IgD-negative memory B cell (primary cell): Measurements from ENCODE around the gene NCS1. TPM values are rescaled to one million over a fixed set of nuclear protein-coding genes. Genes with fewer than 3 reads are reported as not detected.

ENCODE experiments used
- H3K27ac Mint-ChIP-seq, 3 donors: one replicate each; pipeline ENCODE4 v1.8.0; 2020 to 2022; ENCODE audit warnings: mild to moderate bottlenecking in 3 of 3, mixed read lengths in 3 of 3, moderate library complexity in 1 of 3
- H3K27me3 Mint-ChIP-seq: one replicate; pipeline ENCODE4 v1.8.0; 2021; ENCODE audit warnings: mixed read lengths
- H3K36me3 Mint-ChIP-seq: one replicate; pipeline ENCODE4 v1.8.0; 2020; ENCODE audit warnings: mild to moderate bottlenecking, mixed read lengths
- H3K4me1 Mint-ChIP-seq, 3 donors: one replicate each; pipeline ENCODE4 v1.8.0; 2020 to 2022; ENCODE audit warnings: mixed read lengths in 3 of 3, mild to moderate bottlenecking in 1 of 3
- H3K4me3 Mint-ChIP-seq, 4 donors: one replicate each; pipeline ENCODE4 v1.8.0; 2020 to 2022; ENCODE audit warnings: mild to moderate bottlenecking in 4 of 4, mixed read lengths in 4 of 4, moderate library complexity in 3 of 4
- H3K9me3 Mint-ChIP-seq, 3 donors: one replicate each; pipeline ENCODE4 v1.8.0; 2020 to 2021; ENCODE audit warnings: mixed read lengths in 3 of 3, mild to moderate bottlenecking in 1 of 3
- polyA plus RNA-seq: library from polyadenylated mRNA; unstranded; fragments of 300-500 nt; fragmentation: Illumina TruSeq; gene quantifications from one replicate; pipeline ENCODE4 v1.2.3, GENCODE V29; 2021

Gene NCS1
- polyA plus RNA-seq, result not detected

DNA sequence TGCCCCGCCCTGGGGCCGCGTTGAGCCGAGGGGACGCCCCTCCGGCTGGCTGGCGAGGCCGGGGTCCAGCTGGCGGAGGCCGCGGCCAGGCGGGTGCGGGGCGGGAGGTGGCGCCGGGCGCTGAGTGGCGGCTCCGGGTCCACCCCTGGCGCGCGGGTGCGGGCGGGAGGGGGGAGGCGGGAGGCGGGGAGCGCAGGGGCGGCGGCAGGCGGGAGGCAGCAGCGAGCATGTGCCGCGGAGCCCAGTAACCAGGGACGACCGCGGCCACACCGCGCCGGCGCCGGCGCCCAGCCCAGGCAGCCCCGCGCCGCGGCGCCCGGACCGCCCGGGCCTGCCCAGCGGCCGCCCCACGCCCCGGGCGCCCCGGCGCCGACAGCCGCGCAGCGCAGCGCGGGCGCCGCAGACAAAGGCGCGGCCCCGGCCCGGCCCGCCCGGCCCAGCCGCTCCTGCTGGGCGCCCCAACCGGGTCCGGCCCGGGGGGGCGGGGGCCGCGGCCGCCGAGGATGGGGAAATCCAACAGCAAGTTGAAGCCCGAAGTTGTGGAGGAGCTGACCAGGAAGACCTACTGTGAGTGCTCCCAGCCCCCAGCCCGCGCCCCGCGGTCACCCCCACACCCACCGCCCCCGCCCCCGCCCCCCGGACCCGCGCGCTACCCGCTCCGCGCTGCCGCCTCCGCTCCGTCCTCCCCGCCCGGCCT is at the start of gene NCS1:
Gene NCS1 (plus strand): TSS at position 244 of the 697 bp plus-strand sequence. CDS start 260 bp downstream, at position 504.
- H3K36me3 Mint-ChIP-seq, result no peaks in the 10 kb centered on the region
- peak within 1 kb of the TSS in 1 of 3 donors; percentile 87 for H3K27ac Mint-ChIP-seq
- H3K9me3 Mint-ChIP-seq, result no peaks in the 10 kb centered on the region
- H3K4me1 Mint-ChIP-seq, result peaks cover 0 to 5% (median 2%) of the 10 kb centered on the region in 3 donors
- peak within 1 kb of the TSS; percentile 23 to 85 (median 68) for H3K4me3 Mint-ChIP-seq
- peaks cover 26% of the 10 kb centered on the region for H3K27me3 Mint-ChIP-seq

DNA sequence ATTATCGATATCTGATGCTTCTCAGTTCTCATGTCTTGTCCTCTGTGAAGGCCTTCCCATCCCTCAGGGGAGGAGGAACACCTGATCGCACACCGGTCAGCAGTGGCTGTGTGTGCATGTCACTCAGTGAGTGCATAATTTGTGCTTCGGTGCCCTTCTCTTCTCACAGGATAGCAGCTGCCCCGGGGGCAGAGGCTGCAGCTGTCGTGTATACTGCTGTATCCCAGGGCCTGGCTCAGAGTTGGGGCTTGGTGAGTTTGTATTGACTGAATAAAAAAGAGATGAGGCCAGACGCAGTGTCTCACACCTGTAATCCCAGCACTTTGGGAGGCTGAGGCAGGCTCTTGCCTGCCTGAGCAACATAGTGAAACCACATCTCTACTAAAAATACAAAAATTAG is 49.7 kb upstream of the NCS1 start:
- no peaks in the 10 kb centered on the region for H3K27me3 Mint-ChIP-seq
- peak overlapping the region in 1 of 3 donors; percentile 32 for H3K27ac Mint-ChIP-seq
- no peaks in the 10 kb centered on the region for H3K9me3 Mint-ChIP-seq
- H3K36me3 Mint-ChIP-seq, result peaks cover 8% of the 10 kb centered on the region
- peak overlapping the region in 1 of 4 donors; percentile 83 for H3K4me3 Mint-ChIP-seq
- peaks cover 8 to 14% (median 10%) of the 10 kb centered on the region in 3 donors for H3K4me1 Mint-ChIP-seq

DNA sequence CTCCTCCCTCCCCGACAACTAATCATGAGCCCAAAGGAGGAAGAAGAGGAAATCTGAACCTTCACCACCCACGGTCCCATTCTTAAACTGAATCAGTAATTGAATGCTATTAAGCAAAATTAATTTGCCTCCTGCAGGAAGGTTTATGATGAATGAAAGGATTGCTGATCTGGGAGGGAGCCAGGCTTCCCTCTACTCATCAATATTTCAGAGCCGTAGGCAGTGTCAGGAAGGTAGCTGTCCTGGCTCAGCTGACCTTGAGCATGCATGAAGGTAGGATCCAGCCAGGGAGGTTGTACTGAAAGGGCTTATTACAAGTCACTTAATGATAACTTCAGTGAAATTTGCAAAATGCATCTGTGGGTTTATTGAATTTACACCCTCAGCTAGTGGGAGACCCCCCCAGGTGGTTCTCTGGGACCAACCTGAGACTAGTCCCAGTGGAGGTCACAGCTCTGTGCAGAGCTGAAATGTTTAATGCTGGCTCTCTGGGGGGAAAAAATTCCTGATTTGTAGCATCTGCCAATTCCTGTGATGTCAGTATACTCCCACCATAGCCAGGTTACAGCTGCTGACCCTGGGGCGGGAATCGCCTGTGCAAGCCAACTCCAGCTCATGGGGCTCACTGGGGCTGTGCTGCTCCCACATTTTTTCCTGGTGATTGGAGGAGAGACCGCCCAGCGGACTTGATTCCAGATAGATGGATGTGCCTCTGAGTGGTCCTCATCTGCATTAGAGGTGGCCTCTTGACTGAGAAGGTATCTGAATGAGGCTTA is 47.9 kb upstream of the NCS1 start:
- Mint-ChIP-seq H3K9me3 (no peaks in the 10 kb centered on the region), H3K27me3 (no peaks in the 10 kb centered on the region), H3K4me3 (no peak overlapping the region), H3K27ac (no peak overlapping the region), H3K36me3 (peaks cover 8% of the 10 kb centered on the region), H3K4me1 (peaks cover 23 to 29% (median 25%) of the 10 kb centered on the region in 3 donors)

DNA sequence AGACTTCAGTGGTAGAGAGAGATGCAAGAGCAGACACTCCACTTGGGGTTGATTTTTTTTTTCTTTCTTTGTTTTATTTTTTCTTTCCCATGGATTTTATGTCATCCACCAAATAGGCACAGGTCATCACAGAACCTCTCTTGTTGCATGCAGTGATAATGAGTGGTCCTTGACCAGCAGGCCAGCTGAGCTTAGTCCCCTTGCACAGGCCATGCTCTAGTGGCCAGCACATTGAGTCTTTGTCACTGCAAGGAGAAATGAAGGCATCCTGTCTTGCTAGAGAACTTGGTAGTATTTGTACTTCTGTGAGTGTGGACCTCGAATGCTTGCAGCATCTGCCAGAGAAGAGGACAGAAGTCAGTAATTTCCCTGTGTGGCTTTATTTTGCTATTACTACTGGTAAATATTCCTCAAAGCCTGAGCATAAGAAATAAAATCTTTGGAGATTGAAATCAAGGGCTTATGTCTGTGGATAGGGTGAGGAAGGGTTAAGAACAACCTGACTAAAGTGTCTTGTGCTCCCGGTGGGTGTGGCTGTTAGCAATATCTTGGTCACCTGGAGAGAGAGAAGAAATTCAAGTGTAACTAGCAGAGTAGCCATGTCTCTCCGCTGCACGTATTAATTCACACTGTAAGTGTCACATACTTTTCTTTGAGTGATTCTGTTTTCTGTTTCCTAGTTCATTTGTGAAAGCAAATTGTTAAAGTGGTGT is 45.3 kb upstream of the NCS1 start:
- Mint-ChIP-seq H3K27ac (peak overlapping the region in 2 of 3 donors; percentile 35 to 65), H3K36me3 (peaks cover 3% of the 10 kb centered on the region), H3K9me3 (no peaks in the 10 kb centered on the region), H3K4me1 (peaks cover 28 to 39% (median 32%) of the 10 kb centered on the region in 3 donors), H3K4me3 (peak overlapping the region in 2 of 4 donors; percentile 2 to 3), H3K27me3 (no peaks in the 10 kb centered on the region)

DNA sequence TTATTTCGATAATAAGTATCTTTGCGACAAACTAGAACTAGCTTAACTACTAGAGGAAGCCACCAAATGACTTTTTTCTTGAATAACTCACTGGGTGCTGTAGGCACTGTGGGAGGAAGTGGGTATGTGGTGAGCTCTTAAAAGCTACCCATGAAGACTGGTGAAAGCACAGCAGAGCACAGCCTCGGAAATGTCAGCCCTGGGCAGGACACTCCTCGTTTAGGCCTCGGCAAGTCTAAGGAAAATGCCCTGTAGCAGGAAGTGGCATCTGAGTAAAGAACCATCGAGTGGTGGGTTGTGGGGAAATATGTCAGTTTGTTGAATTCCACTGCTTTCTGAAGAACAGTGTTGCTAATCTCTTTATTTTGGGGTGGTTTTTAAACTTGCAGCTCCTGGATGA is 44.0 kb upstream of the NCS1 start:
- H3K27ac Mint-ChIP-seq, result peak overlapping the region; percentile 94 to 99 (median 98)
- H3K4me1 Mint-ChIP-seq, result peaks cover 30 to 35% (median 34%) of the 10 kb centered on the region in 3 donors
- H3K36me3 Mint-ChIP-seq, result peaks cover 2% of the 10 kb centered on the region
- H3K27me3 Mint-ChIP-seq, result no peaks in the 10 kb centered on the region
- H3K4me3 Mint-ChIP-seq, result peak overlapping the region; percentile 75 to 93 (median 89)
- no peaks in the 10 kb centered on the region for H3K9me3 Mint-ChIP-seq

- peak overlapping the region; percentile 94 to 99 (median 98) for H3K27ac Mint-ChIP-seq
- H3K9me3 Mint-ChIP-seq, result no peaks in the 10 kb centered on the region
- no peaks in the 10 kb centered on the region for H3K27me3 Mint-ChIP-seq
- H3K4me1 Mint-ChIP-seq, result peaks cover 30 to 35% (median 34%) of the 10 kb centered on the region in 3 donors
- H3K36me3 Mint-ChIP-seq, result peaks cover 2% of the 10 kb centered on the region
- peak overlapping the region; percentile 75 to 93 (median 89) for H3K4me3 Mint-ChIP-seq
These were observed 43.3 kb upstream of the NCS1 start for GRCh38 chr9:130128733-130129431.

- Mint-ChIP-seq H3K27me3 (no peaks in the 10 kb centered on the region), H3K27ac (peak overlapping the region; percentile 94 to 99 (median 98)), H3K36me3 (no peaks in the 10 kb centered on the region), H3K4me3 (peak overlapping the region; percentile 75 to 93 (median 89)), H3K9me3 (no peaks in the 10 kb centered on the region), H3K4me1 (peaks cover 31 to 35% (median 34%) of the 10 kb centered on the region in 3 donors)
These were observed 42.7 kb upstream of the NCS1 start for GRCh38 chr9:130129432-130130061.

- H3K4me3 Mint-ChIP-seq, result peak overlapping the region in 1 of 4 donors; percentile 77
- H3K9me3 Mint-ChIP-seq, result no peaks in the 10 kb centered on the region
- peaks cover 24 to 27% (median 25%) of the 10 kb centered on the region in 3 donors for H3K4me1 Mint-ChIP-seq
- H3K27me3 Mint-ChIP-seq, result no peaks in the 10 kb centered on the region
- peaks cover 5% of the 10 kb centered on the region for H3K36me3 Mint-ChIP-seq
- H3K27ac Mint-ChIP-seq, result peak overlapping the region in 1 of 3 donors; percentile 4
These were observed 39.5 kb upstream of the NCS1 start for GRCh38 chr9:130132746-130133145.

DNA sequence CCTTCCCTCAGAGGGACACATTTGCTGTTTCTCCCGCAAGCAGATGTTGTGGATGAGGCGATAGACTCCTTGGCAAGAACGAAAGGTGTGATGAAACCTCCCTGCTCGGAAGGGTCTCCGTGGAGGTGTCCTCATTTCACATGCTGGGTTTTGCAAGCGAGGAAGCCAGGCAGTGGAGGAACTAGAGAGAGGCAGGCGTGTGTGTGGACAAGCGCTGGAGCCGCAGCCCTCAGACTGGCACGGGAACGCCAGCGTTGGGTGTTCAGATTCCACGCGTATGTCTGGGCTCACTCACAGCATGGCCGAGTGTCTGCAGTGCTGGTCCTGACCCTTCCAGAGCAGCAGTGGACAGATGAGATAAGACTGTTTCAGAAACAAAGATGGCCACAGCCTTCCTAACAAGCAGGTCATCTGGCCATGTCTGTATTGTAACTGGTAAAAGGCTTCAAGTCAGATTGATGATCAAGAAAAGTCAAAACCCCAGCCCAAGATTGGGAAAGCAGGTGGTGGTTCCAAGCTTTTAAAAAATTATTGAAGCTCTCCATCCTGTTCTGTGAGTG is 35.0 kb upstream of the NCS1 start:
- Mint-ChIP-seq H3K4me3 (no peak overlapping the region), H3K9me3 (no peaks in the 10 kb centered on the region), H3K4me1 (peaks cover 5 to 9% (median 6%) of the 10 kb centered on the region in 3 donors), H3K36me3 (peaks cover 5% of the 10 kb centered on the region), H3K27me3 (no peaks in the 10 kb centered on the region), H3K27ac (no peak overlapping the region)

- Mint-ChIP-seq H3K4me1 (peaks cover 5 to 9% (median 6%) of the 10 kb centered on the region in 3 donors), H3K36me3 (peaks cover 5% of the 10 kb centered on the region), H3K27me3 (no peaks in the 10 kb centered on the region), H3K4me3 (no peak overlapping the region), H3K9me3 (no peaks in the 10 kb centered on the region), H3K27ac (no peak overlapping the region)
These were observed 34.5 kb upstream of the NCS1 start for GRCh38 chr9:130137641-130138081.

DNA sequence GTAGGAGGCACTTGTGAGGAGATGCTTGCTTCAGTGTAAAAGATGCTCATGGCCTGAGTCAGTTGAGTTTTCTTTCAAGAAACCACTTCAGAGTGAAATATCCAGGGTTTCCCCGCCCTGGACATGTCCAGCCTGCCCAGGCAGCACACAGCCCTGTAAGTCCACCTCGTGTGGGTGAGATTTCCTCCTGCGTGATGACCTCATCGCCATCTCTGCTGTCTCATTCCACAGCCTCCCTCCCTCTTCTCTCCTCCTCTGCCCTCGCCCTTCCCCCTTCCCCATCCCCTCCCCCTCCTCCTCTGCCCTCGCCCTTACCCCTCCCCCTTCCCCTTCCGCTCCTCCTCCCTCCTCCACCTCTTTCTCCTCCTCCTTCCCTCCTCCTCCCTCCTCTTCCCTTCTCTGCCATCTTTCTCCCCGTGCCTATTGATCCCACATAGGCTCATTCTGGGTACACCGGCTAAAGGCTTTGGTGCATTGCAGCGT is 34.0 kb upstream of the NCS1 start:
- Mint-ChIP-seq H3K27me3 (peaks cover under 1% of the 10 kb centered on the region), H3K9me3 (no peaks in the 10 kb centered on the region), H3K36me3 (peaks cover 5% of the 10 kb centered on the region), H3K4me3 (no peak overlapping the region), H3K4me1 (peaks cover under 1 to 9% (median 5%) of the 10 kb centered on the region in 3 donors), H3K27ac (no peak overlapping the region)

- peaks cover 0 to 9% (median 5%) of the 10 kb centered on the region in 3 donors for H3K4me1 Mint-ChIP-seq
These were observed 33.4 kb upstream of the NCS1 start for GRCh38 chr9:130138791-130139190.

DNA sequence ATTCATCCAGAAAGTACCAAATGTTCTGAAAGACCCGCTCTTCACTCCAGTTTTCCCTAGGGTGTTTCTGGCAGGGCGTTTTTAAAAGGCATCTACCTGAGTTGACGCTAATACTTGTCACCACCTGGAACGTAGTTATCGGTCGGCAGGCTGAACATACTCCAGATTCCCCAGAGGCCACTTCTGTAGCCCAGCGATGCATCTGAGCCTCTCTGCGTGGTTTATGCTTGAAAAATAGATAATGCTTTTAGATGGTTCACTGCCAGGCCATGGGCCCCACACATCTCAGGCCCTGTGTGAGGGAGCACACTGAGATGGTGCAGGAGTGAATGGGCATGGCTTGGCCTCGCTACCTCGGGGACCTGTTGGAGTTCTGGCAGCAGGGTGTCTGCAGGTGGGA is 33.0 kb upstream of the NCS1 start:
- H3K27me3 Mint-ChIP-seq, result peaks cover 10% of the 10 kb centered on the region
- H3K4me3 Mint-ChIP-seq, result no peak overlapping the region
- H3K27ac Mint-ChIP-seq, result no peak overlapping the region
- H3K36me3 Mint-ChIP-seq, result peaks cover 5% of the 10 kb centered on the region
- H3K9me3 Mint-ChIP-seq, result no peaks in the 10 kb centered on the region
- peaks cover 0 to 9% (median 9%) of the 10 kb centered on the region in 3 donors for H3K4me1 Mint-ChIP-seq

More at GRCh38 chr9:130138791-130139190, 33.4 kb upstream of the NCS1 start:
- Mint-ChIP-seq H3K27me3 (peaks cover 7% of the 10 kb centered on the region), H3K4me3 (no peak overlapping the region), H3K9me3 (no peaks in the 10 kb centered on the region), H3K27ac (no peak overlapping the region), H3K36me3 (peaks cover 5% of the 10 kb centered on the region)
